Sigmoid colon (tissue), 4 donors: ENCODE results near the gene SLC27A2.

ENCODE experiments used
- POLR2A ChIP-seq, 2 donors: fragments of 450-650 bp; IDR thresholded peaks; one replicate each; pipeline ENCODE4 v1.6.1; 2016; ENCODE audit warnings: antibody characterized with exemption in 2 of 2, mild to moderate bottlenecking in 2 of 2, moderate library complexity in 2 of 2
- POLR2AphosphoS5 ChIP-seq, 4 donors: sonication (generic); formaldehyde crosslinking; IDR thresholded peaks; one replicate each; pipeline ENCODE4 v1.6.1; 2017; ENCODE audit warnings: antibody characterized with exemption in 4 of 4
- TF ChIP-seq, protein P1 (sequence below), 4 experiments: fragments of 450-650 bp in 3 of 4; fragments of 200-600 bp in 1 of 4; IDR thresholded peaks; one replicate each; pipeline ENCODE4 v1.5.1; 2016 to 2019; ENCODE audit warnings: antibody characterized with exemption in 4 of 4, mild to moderate bottlenecking in 3 of 4, moderate library complexity in 2 of 4

- TF ChIP-seq POLR2AphosphoS5 (IDR thresholded peaks at IDR 0.05) (no peak), POLR2A (IDR thresholded peaks at IDR 0.05) (no peak)
- TF ChIP-seq, protein P1, sequence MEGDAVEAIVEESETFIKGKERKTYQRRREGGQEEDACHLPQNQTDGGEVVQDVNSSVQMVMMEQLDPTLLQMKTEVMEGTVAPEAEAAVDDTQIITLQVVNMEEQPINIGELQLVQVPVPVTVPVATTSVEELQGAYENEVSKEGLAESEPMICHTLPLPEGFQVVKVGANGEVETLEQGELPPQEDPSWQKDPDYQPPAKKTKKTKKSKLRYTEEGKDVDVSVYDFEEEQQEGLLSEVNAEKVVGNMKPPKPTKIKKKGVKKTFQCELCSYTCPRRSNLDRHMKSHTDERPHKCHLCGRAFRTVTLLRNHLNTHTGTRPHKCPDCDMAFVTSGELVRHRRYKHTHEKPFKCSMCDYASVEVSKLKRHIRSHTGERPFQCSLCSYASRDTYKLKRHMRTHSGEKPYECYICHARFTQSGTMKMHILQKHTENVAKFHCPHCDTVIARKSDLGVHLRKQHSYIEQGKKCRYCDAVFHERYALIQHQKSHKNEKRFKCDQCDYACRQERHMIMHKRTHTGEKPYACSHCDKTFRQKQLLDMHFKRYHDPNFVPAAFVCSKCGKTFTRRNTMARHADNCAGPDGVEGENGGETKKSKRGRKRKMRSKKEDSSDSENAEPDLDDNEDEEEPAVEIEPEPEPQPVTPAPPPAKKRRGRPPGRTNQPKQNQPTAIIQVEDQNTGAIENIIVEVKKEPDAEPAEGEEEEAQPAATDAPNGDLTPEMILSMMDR (IDR thresholded peaks at IDR 0.05), result no peak
Observed at GRCh38 chr15:50231761-50232160, 49.8 kb downstream of the SLC27A2 start.
